GM12801 (cell line): ENCODE results near the gene ZAR1L.

Experiments used
- CTCF ChIP-seq: IDR thresholded peaks from one replicate; pipeline ENCODE4 v1.5.1; 2011; ENCODE audit warnings: control low read depth; ENCODE audit not compliant: insufficient read length; ENCODE audit errors: extremely low read depth

Gene ZAR1L

GRCh38 chr13:32315238-32316027 is at the start of gene ZAR1L, which contains the start of gene BRCA2:
Gene ZAR1L, minus strand, starts transcription at chr13:32315363. Its CDS starts 3,438 bp downstream, at chr13:32311925.
Gene BRCA2, plus strand, starts transcription at chr13:32315508. Its CDS starts 953 bp downstream, at chr13:32316461.
- no peak for TF ChIP-seq CTCF

GRCh38 chr13:32362574-32362973 is 47.4 kb upstream of the ZAR1L start:
- no peak for TF ChIP-seq CTCF

- TF ChIP-seq CTCF: no peak
Measured at GRCh38 chr13:32354040-32354439, 38.9 kb upstream of the ZAR1L start.

GRCh38 chr13:32347651-32348050 is 32.5 kb upstream of the ZAR1L start:
- TF ChIP-seq CTCF: no peak

GRCh38 chr13:32340914-32341313 is 25.8 kb upstream of the ZAR1L start:
- no peak for TF ChIP-seq CTCF

- TF ChIP-seq CTCF: no peak
Measured at GRCh38 chr13:32334671-32335070, 19.5 kb upstream of the ZAR1L start.

GRCh38 chr13:32330441-32330840 is 15.3 kb upstream of the ZAR1L start:
- no peak for TF ChIP-seq CTCF
